Neutrophil (primary cell): ENCODE results near the gene KIAA0753.

Experiments used
- H3K27ac ChIP-seq: fragments of 200-600 bp; sonication (generic); 2 replicates; pipeline ENCODE4 v1.5.1; 2016; ENCODE audit warnings: mild to moderate bottlenecking, moderate library complexity
- H3K27me3 ChIP-seq: fragments of 200-600 bp; sonication (generic); 2 replicates; pipeline ENCODE4 v1.6.0; 2016; ENCODE audit warnings: mild to moderate bottlenecking
- H3K36me3 ChIP-seq: fragments of 200-600 bp; sonication (generic); 2 replicates; pipeline ENCODE4 v1.5.1; 2017
- H3K4me1 ChIP-seq, 2 experiments: fragments of 200-600 bp in 1 of 2; sonication (generic) in 1 of 2; 1 replicate in 1 of 2; 2 replicates in 1 of 2; pipeline versions ENCODE4 v1.5.1 to v1.6.1; 2013 to 2016; ENCODE audit warnings: low read depth in 1 of 2, low read length in 1 of 2, mild to moderate bottlenecking in 1 of 2, moderate library complexity in 1 of 2; ENCODE audit not compliant: control insufficient read depth in 1 of 2, insufficient read depth in 1 of 2
- H3K4me3 ChIP-seq, 2 experiments: fragments of 200-600 bp in 1 of 2; sonication (generic) in 1 of 2; 1 replicate in 1 of 2; 2 replicates in 1 of 2; pipeline ENCODE4 v1.5.1; 2013 to 2016; ENCODE audit warnings: low read depth in 1 of 2, low read length in 1 of 2, mild to moderate bottlenecking in 1 of 2, moderate library complexity in 1 of 2
- H3K9me3 ChIP-seq: fragments of 200-600 bp; sonication (generic); 2 replicates; pipeline ENCODE4 v1.5.1; 2016
- CTCF ChIP-seq: fragments of 200-600 bp; sonication (generic); IDR thresholded peaks from 2 replicates; pipeline ENCODE4 v1.5.1; 2016; ENCODE audit warnings: antibody characterized with exemption

KIAA0753 gene

GRCh38 chr17:6551356-6551755 lies 89.2 kb downstream of the KIAA0753 start:
- Histone ChIP-seq H3K4me3 (no peak overlapping the region), H3K4me1 (no peaks in the 10 kb centered on the region), H3K27me3 (peaks cover 84% of the 10 kb centered on the region), H3K9me3 (no peaks in the 10 kb centered on the region), H3K36me3 (no peaks in the 10 kb centered on the region), H3K27ac (no peak overlapping the region)
- no peak for TF ChIP-seq CTCF

GRCh38 chr17:6549384-6550036 lies 91.0 kb downstream of the KIAA0753 start:
- Histone ChIP-seq H3K4me3 (no peak overlapping the region), H3K36me3 (no peaks in the 10 kb centered on the region), H3K27ac (no peak overlapping the region), H3K9me3 (no peaks in the 10 kb centered on the region), H3K4me1 (no peaks in the 10 kb centered on the region), H3K27me3 (peaks cover 66% of the 10 kb centered on the region)
- no peak for TF ChIP-seq CTCF

GRCh38 chr17:6548578-6549330 lies 91.8 kb downstream of the KIAA0753 start:
- no peaks in the 10 kb centered on the region for H3K36me3 ChIP-seq
- no peak for TF ChIP-seq CTCF
- no peak overlapping the region for H3K27ac ChIP-seq
- H3K9me3 ChIP-seq = no peaks in the 10 kb centered on the region
- no peak overlapping the region for H3K4me3 ChIP-seq
- peaks cover 58% of the 10 kb centered on the region for H3K27me3 ChIP-seq
- no peaks in the 10 kb centered on the region for H3K4me1 ChIP-seq

GRCh38 chr17:6548034-6548433 lies 92.5 kb downstream of the KIAA0753 start:
- peaks cover 51% of the 10 kb centered on the region for H3K27me3 ChIP-seq
- H3K27ac ChIP-seq = no peak overlapping the region
- no peak for TF ChIP-seq CTCF
- no peaks in the 10 kb centered on the region for H3K36me3 ChIP-seq
- H3K4me1 ChIP-seq = no peaks in the 10 kb centered on the region
- no peaks in the 10 kb centered on the region for H3K9me3 ChIP-seq
- no peak overlapping the region for H3K4me3 ChIP-seq

GRCh38 chr17:6547336-6547735 lies 93.2 kb downstream of the KIAA0753 start:
- Histone ChIP-seq H3K27me3 (peaks cover 45% of the 10 kb centered on the region), H3K4me1 (no peaks in the 10 kb centered on the region), H3K4me3 (no peak overlapping the region), H3K27ac (no peak overlapping the region), H3K9me3 (no peaks in the 10 kb centered on the region), H3K36me3 (no peaks in the 10 kb centered on the region)
- no peak for TF ChIP-seq CTCF
